ENCODE results near the gene SH2D3A. TPM values are rescaled to one million over a fixed set of nuclear protein-coding genes. Genes with fewer than 3 reads are reported as not detected.

The SH2D3A gene
- total and polyA plus RNA-seq, 2 experiments from 2014 or later, result 14.8 to 19.6 TPM

DNA sequence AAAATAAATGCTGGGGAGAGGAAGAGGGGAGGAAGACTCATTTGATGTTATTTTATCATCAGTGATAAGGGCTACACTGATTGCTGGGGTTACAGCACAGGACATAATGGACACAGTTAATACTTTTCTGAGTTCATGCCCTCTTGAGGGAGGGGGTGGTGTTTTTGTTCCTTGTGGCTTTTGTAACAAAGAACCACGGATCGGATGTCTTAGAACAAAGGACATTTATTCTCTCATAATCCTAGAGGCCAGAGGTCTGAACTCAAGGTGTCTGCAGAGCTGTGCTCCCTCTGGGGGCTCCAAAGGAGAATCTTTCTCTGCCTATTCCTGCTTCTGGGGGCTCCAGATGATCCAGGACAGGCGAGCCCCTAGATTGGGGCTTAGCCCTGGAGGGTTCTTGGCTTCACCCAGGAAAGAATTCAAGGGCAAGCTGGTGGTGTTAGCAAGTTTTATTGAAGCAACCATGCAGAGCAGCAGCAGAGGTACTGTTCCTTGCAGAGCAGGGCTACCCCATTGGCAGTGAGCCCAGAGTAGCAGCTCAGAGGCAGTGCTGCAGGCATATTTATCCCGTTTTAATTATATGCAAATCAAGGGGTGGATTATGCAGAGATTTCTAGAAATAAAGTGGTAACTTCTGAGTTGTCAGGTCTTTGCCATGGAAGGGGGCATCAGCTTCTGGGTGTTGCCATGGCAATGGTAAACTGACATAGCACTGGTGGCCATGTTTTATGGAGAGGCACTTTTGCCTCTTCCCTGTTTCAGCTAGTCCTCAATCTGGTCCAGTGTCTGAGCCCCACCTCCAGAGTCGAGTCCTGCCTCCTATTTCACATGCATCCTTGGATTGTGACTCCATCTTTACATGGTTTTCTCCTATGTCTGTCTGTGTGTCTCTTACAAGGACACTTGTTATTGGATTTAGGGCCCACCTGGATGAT, 23.2 kb upstream of the SH2D3A start:
- Histone ChIP-seq H3K4me2 (no peak overlapping the region), H3K9me2 (replicated peaks; ENCODE audit: insufficient read depth) (no peaks in the 10 kb centered on the region), H3K36me3 (replicated peaks; ENCODE audit: insufficient read depth, low read depth) (no peaks in the 10 kb centered on the region), H3K9me3 (ENCODE audit: low read depth) (no peaks in the 10 kb centered on the region), H3K79me2 (no peaks in the 10 kb centered on the region), H3K27me3 (no peaks in the 10 kb centered on the region), H3K4me3 (no peak overlapping the region), H3K4me1 (ENCODE audit: insufficient read depth) (no peaks in the 10 kb centered on the region), H3K27ac (no peak overlapping the region), H2AFZ (no peak overlapping the region), H4K20me1 (ENCODE audit: insufficient read depth, poor library complexity, severe bottlenecking) (no peaks in the 10 kb centered on the region)
- no peak for DNase-seq (ENCODE audit: low spot score)
- no peak for TF ChIP-seq EZH2 (IDR thresholded peaks at IDR 0.05; ENCODE audit: borderline replicate concordance)
- TF ChIP-seq, protein P1, sequence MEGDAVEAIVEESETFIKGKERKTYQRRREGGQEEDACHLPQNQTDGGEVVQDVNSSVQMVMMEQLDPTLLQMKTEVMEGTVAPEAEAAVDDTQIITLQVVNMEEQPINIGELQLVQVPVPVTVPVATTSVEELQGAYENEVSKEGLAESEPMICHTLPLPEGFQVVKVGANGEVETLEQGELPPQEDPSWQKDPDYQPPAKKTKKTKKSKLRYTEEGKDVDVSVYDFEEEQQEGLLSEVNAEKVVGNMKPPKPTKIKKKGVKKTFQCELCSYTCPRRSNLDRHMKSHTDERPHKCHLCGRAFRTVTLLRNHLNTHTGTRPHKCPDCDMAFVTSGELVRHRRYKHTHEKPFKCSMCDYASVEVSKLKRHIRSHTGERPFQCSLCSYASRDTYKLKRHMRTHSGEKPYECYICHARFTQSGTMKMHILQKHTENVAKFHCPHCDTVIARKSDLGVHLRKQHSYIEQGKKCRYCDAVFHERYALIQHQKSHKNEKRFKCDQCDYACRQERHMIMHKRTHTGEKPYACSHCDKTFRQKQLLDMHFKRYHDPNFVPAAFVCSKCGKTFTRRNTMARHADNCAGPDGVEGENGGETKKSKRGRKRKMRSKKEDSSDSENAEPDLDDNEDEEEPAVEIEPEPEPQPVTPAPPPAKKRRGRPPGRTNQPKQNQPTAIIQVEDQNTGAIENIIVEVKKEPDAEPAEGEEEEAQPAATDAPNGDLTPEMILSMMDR (IDR thresholded peaks at IDR 0.05; ENCODE audit: poor library complexity), result no peak
- TF ChIP-seq EZH2phosphoT487 (IDR thresholded peaks at IDR 0.05; ENCODE audit: low read depth, severe bottlenecking, unreplicated experiment), result no peak
- 71% methylated on average over 5 of the region's 5 CpGs for WGBS (ENCODE audit: low lambda C conversion rate, missing lambda C conversion rate)

DNA sequence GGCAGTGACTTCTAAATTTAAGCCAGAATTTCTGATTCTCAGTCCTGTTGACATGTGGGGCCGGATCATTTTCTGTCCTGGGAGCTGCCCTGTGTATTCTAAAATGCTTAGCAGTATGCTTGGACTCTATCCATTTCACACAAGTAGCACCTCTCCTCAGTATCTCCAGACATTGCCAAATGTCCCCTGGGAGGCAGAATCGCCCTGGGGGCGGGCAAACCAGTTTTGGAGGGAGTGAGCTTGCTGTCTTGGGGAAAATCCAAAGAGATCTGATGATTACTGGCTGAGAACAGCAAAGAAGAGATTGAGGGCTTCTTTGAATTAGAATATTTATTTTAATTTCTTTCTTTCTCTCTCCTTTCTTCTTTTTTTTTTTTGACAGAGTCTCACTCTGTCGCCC, 21.7 kb upstream of the SH2D3A start:
- no peak for DNase-seq (ENCODE audit: low spot score)
- 79% methylated on average over 4 of the region's 4 CpGs for WGBS (ENCODE audit: low lambda C conversion rate, missing lambda C conversion rate)
- Histone ChIP-seq H3K79me2 (no peaks in the 10 kb centered on the region), H3K9me3 (ENCODE audit: low read depth) (no peaks in the 10 kb centered on the region), H3K36me3 (replicated peaks; ENCODE audit: insufficient read depth, low read depth) (no peaks in the 10 kb centered on the region), H4K20me1 (ENCODE audit: insufficient read depth, poor library complexity, severe bottlenecking) (no peaks in the 10 kb centered on the region), H3K27me3 (no peaks in the 10 kb centered on the region), H3K27ac (no peak overlapping the region), H3K9me2 (replicated peaks; ENCODE audit: insufficient read depth) (no peaks in the 10 kb centered on the region), H3K4me1 (ENCODE audit: insufficient read depth) (no peaks in the 10 kb centered on the region), H3K4me3 (no peak overlapping the region), H3K4me2 (no peak overlapping the region), H2AFZ (no peak overlapping the region)
- no peak for TF ChIP-seq EZH2phosphoT487 (IDR thresholded peaks at IDR 0.05; ENCODE audit: low read depth, severe bottlenecking, unreplicated experiment)
- TF ChIP-seq EZH2 (IDR thresholded peaks at IDR 0.05; ENCODE audit: borderline replicate concordance), result no peak

DNA sequence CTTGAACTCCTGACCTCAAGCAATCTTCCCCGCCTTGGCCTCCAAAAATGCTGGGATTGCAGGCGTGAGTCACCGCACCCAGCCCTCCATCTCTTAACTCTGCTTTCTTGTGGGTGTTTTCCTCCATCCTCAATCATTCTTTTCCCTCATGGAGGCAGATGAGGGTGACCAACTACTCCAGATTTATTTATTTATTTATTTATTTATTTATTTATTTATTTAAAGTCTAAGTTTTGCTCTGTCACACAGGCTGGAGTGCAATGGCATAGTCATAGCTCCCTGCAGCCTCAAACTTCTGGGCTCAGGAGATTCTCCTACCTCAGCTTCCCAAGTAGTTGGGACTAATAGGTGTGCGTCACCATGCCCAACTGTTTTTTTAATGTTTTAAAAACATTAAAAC, 20.2 kb upstream of the SH2D3A start:
- Histone ChIP-seq H3K4me3 (no peak overlapping the region), H3K9me3 (ENCODE audit: low read depth) (no peaks in the 10 kb centered on the region), H2AFZ (no peak overlapping the region), H3K27me3 (no peaks in the 10 kb centered on the region), H3K27ac (no peak overlapping the region), H3K9me2 (replicated peaks; ENCODE audit: insufficient read depth) (no peaks in the 10 kb centered on the region), H3K79me2 (no peaks in the 10 kb centered on the region), H3K4me1 (ENCODE audit: insufficient read depth) (no peaks in the 10 kb centered on the region), H3K4me2 (no peak overlapping the region), H3K36me3 (replicated peaks; ENCODE audit: insufficient read depth, low read depth) (no peaks in the 10 kb centered on the region), H4K20me1 (ENCODE audit: insufficient read depth, poor library complexity, severe bottlenecking) (no peaks in the 10 kb centered on the region)
- WGBS (ENCODE audit: low lambda C conversion rate, missing lambda C conversion rate), result 84% methylated on average over 4 of the region's 4 CpGs
- TF ChIP-seq, protein P1 (IDR thresholded peaks at IDR 0.05; ENCODE audit: poor library complexity), result no peak
- TF ChIP-seq EZH2 (IDR thresholded peaks at IDR 0.05; ENCODE audit: borderline replicate concordance) (no peak), EZH2phosphoT487 (IDR thresholded peaks at IDR 0.05; ENCODE audit: low read depth, severe bottlenecking, unreplicated experiment) (no peak)
- no peak for DNase-seq (ENCODE audit: low spot score)

DNA sequence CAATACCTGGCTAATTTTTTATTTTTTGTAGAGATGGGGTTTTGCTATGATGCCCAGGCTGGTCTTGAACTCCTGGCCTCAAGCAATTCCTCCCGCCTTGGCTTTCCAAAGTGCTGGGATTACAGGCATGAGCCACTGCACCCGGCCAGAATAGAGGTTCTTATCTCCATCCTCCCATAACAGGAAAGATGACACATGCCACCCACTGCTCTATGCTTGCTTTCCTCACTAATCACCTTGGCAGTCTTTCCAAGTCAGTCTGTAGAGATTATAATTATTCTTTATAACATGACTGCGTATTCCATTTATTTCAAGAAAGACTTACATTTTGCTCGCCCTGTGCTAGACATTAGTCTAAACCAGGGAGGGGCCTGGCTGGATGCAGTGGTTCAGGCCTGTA, 12.0 kb upstream of the SH2D3A start:
- Histone ChIP-seq H3K9me3 (ENCODE audit: low read depth) (no peaks in the 10 kb centered on the region), H3K4me3 (no peak overlapping the region), H3K9me2 (replicated peaks; ENCODE audit: insufficient read depth) (no peaks in the 10 kb centered on the region), H3K27me3 (no peaks in the 10 kb centered on the region), H3K4me2 (no peak overlapping the region), H3K4me1 (ENCODE audit: insufficient read depth) (no peaks in the 10 kb centered on the region), H4K20me1 (ENCODE audit: insufficient read depth, poor library complexity, severe bottlenecking) (no peaks in the 10 kb centered on the region), H3K36me3 (replicated peaks; ENCODE audit: insufficient read depth, low read depth) (no peaks in the 10 kb centered on the region), H3K27ac (no peak overlapping the region), H3K79me2 (no peaks in the 10 kb centered on the region), H2AFZ (no peak overlapping the region)
- 78% methylated on average over 4 of the region's 4 CpGs for WGBS (ENCODE audit: low lambda C conversion rate, missing lambda C conversion rate)
- no peak for DNase-seq (ENCODE audit: low spot score)
- no peak for TF ChIP-seq EZH2phosphoT487 (IDR thresholded peaks at IDR 0.05; ENCODE audit: low read depth, severe bottlenecking, unreplicated experiment)
- no peak for TF ChIP-seq EZH2 (IDR thresholded peaks at IDR 0.05; ENCODE audit: borderline replicate concordance)
- TF ChIP-seq, protein P1 (IDR thresholded peaks at IDR 0.05; ENCODE audit: poor library complexity), result no peak

All from hepatocyte (in vitro differentiated cells).